ENCODE data around the gene CD247.
A peak's percentile ranks its signal among the peaks of the same experiment; 100 is the strongest.

The CD247 gene

DNA sequence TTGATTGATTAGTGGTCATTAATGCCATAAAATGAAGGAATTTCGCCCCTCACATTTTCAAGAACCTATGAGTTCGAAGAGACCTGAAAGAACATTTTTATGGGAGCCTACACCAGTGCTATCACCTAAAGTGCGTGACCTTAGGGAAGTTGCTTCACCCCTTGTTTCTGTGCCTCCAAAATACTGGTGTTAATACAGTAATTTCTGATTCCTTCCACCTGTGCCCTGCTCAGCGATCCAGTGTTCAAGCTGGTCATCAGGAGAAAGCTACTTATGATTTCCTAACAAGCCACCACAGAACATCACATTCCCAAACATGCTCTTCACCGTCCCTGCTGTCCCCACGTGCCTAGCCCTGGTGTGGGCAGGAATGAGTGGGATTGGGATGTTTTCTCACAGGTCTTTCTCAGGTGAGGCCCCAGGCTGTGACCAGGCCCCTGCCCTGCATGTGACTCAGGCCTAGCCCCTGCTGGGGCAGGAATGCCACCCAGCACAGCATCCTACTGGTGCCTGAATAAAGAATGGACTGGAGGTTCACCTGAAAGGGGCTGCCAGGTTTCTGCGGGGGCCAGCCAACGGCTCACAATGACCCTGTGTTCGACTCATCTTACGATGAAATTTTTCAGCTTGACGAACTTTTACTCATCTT is 60.3 kb downstream of the CD247 start:
- no peak for ATAC-seq

DNA sequence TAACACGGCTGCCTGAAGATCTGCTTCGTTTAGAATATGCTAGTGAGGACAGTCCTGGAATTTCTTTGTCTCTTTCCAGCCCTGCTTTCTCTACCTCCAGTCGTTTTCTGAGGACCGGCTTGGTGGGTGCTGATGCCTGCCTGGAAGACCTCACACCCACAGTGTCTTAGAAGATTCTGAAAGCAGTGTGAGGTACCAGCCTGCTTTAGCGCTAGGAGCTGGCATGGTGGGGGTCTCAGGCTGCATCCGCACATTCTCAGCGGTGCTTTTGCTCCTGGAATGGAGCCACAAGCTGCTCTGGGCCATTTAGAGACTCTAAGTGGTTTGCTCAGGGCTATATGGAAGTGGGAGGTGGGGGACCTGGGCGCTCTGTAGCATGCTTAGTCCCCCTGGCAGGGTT is 61.4 kb downstream of the CD247 start:
- no peak for ATAC-seq

DNA sequence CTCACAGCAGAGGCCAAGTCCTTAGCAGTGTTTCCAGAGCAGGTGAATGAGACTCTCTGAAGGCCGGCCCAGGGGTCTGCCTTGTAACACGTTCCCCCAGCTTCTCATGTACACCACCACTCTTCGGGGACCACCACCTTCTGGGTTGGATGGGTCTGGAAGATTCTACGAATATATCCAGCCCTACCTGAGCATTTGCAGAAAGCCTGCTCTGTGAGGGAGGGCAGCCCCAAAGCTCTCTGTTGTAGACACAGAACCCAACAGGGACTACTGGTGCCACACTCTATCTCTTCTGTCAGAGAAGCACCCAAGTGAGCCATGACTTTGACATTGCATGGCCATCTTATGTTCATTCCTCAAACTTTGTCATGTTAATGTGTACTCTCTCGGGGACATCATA is 61.8 kb downstream of the CD247 start:
- ATAC-seq, result no peak

DNA sequence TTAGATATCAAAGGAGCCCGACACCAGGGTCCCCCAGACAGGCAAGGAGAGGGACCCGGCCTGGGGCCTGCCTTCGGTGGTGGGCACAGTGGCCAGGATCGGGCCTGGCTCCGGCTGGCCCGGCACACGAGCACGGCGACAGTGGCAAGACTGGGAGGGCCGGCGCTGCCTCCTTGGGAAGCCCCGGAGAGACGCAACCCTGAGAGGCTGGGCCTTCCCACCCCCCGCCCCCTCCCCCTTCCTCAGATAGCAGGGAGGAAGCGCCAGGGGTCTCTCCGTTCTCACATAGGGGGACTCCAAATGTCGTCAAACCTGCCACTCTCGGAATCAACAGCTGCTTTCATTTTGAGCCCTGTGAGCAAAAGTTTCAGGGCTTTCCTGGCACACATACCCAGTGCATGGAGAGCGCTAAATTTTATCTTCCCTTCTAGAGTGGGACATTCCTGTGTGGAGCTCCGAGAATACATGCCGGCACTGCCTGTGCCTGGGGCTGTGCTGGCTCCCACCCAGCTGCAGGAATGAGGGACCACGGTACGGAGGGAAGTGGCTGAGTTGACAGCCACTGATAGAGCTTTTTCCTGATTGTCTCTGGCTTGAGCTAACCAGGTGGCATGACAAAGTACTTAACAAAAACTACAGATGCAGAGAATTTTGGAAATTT is 62.4 kb downstream of the CD247 start:
- peak; percentile 30 to 46 for ATAC-seq

DNA sequence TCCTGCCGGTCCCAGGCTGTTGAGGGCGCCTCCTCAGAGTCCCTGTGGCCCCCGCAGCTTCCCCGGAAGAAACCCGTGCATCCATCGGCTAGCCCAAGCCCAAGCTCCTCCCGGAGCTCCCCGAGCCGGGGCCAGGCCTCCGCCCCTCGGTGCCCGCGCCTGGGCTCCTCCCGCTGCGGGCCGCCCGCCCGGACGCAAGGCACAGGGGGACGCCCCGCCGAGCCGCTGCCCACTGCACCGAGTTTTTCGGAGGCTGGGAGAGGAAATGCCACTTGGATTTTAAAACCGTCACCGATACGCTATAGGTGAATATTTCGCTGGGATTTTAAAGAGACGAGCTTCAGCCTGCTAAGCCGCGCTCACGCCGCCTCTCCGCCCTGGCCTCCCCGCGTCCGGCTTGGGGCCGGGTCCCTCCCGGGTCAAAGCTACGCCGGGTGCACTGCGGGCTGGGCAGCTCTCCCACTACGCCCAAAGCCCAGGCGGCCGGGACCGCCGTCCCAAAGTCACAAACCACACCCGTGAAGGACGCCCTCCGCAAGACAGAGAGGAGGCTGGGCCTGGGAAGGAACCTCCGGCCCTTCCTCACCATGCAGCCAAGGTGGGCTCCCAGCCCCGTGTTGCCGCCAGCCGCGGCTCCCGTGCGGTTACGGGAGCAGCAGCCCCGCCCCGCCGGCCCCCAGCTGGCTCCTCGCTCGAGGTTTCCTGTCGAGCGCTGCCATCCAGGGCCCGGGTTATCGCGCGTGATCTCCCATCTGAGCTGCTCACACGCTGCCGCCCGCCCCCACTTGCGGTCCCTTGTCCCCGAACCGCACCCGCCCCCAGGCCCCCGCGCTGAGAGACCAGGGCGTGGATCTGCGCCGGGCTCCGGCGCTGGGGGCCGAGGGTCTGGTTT is 63.2 kb downstream of the CD247 start:
- ATAC-seq, result peak; percentile 57 to 63

DNA sequence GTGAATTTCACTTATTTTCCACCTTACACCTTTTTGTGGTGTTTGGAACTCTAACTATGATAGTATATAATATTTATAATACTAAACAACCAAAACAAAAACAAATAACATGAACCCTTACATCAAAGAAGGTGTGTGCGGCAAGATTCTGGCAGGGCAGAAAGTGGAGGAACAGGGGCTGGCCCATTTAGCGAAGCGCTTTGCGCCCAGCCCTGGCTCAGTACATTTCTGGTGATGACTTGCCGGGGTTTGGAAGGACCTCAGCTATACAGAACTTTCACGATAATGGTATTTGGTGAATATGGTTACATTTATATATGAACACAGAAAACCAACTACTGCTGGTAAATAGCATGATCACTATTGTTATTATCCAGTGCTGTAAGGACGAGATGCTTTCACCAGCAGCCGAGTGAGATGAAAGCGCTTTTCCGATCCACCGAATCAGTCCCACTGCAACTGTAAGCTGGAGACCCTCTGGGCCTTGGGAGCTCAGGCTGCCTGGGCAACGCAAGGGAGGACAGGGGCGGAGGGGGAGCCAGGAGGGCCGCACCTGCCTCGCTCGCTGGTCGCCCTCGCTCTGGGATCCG is 63.9 kb downstream of the CD247 start:
- ATAC-seq, result no peak

DNA sequence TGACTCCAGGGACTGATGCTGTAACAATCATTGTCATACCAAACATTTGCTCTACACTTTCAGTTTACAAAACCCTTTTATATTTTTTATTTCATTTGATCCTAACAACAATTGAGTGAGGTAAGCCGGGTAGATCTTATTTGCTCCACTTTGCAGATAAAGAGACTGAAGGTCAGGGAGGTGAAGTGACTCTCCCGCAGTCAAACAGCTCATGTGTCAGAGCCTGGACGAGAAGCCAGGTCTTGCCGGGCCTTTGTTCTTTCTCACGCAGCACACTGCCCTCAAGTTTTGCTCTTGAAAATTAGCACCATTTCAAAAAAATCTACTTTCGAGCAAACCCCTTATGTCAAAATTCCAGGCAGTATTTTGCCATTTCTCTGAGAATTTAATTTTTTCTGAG is 65.2 kb downstream of the CD247 start:
- ATAC-seq, result peak in 1 of 2 donors; percentile 15

DNA sequence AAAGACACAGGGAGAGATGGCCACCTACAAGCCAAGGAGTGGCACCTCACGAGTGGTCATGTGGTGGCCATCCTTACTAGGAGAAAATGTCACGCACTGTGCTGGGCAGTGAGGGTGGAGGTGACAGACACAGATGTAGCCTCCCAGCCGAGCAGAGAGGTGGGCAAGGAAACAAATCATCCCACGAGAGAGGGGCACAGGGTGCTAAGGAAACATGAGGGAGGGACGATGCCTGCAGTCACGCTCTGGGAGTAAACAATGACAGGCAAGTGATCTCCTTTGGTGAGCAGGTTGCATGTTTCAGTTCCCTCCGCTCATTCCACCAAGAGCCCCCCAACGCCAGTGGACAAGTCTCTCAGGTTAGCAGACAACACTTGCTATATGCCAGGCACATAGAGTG is 65.8 kb downstream of the CD247 start:
- no peak for ATAC-seq

DNA sequence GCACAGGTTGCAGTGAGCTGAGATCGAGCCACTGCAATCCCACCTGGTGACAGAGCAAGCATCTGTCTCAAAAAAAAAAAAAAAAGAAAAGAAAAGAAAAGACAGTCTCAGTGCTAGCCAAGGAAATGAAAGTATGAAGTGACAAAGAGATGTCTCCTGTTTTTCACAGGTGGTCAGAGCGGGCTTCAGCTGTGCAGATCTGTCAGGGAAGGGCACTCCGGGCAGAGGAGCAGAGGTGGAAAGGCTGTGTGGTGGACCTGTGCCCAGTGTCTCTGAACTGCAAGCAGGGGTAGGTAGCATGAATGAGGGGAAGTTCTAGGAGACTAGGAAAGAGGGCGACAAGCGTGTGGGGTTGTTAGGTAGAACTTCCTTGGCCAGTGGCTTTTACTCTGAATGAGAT is 67.5 kb downstream of the CD247 start:
- ATAC-seq, result no peak

DNA sequence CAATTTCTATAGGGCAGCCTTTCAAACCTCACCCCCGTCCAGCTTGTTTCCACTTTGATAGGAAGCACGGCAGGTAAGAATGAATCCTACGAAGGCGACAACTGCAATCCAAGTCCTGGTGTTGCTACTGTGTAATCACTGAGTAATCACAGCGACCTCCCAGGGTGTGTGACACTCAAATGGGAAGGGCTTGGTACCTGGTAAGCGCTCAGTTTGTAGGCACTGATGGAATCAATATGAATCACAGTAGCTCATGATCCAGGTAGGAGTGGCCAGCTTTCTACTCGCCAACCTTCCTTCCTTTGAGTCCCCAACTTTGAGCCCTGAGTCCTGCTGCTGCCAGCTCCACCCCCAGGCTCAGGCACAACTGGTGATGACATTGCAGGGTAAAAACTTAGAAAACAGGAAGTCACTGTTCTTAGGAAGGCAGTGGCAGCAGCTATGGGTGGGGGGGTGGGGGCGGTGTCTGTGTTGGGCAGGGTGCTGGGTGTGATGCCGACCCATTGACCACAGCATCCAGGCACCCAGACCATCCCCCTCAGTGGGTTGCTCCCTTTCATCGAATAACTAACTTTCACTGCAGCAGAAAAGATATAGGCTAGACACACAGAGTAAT is 70.7 kb downstream of the CD247 start:
- peak; percentile 82 to 85 for ATAC-seq

DNA sequence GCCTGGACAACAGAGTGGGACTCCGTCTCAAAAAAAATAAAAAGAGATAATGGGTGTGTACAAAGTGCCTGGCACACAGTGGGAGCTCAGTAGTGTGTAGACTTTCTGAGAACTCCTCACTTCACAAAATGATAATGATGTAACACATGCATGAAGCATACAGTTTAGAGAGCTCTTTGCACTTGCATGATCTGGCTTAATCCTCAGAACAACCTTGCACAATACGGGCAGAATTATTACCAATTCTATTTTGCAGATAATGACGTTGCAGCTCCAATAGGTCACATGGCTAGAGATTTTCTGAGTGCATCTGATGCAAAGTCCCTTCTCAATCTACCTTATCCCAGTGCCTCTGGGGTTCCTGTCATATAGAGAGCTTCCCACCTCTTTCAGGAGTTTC is 71.4 kb downstream of the CD247 start:
- ATAC-seq, result no peak

DNA sequence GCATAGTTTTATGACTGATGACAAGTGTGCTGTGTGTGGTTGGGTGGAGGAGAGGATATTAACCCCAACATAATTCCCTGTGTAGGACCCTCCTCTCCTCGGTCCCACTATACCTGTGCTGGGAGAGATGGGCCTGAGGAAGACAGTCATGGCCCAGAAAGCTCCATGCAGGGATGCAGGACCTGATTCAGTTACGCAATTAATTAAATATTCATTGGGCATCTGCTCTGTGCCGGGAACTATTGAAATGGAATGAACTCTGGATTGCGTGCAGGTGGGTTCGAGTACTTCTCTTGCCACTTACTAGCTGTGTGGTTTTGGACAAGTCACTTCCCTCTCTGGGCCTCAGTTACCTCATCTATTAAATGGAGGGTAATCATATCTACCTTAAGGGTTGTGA is 74.6 kb downstream of the CD247 start:
- no peak for ATAC-seq

DNA sequence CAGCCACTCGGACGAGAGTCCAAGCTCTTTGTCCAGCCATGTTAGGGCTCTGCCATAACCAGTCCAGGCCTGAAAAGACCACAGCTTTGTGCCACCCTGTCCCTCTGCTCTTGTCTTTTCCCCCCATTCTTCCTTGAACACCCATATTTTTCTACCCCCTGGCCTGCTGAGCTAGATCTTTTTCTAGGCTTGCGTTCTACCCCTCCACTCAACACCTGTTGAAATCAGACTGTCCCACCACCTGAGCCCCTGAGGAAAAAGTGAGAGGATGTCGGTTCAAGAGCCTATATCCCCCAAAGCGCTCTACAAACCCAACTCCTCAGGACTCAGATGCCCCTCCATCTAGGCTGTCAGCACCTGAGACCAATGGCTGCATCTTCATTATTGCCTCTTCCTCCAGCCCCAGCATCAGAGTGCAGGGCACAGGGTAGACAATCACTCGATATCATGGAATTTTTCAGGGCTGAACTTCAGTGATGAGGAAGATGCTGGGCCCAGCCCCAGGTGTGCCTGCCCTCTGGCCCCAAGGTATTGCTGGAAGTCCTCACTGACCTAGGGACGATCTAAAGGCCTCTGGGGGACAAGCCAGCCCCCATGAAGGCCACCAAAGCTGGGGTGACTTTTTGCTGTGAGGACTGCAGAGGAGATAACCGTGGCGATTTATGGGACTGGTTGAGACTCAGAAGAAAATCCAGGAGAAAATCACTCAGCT is 75.3 kb downstream of the CD247 start:
- ATAC-seq, result no peak

DNA sequence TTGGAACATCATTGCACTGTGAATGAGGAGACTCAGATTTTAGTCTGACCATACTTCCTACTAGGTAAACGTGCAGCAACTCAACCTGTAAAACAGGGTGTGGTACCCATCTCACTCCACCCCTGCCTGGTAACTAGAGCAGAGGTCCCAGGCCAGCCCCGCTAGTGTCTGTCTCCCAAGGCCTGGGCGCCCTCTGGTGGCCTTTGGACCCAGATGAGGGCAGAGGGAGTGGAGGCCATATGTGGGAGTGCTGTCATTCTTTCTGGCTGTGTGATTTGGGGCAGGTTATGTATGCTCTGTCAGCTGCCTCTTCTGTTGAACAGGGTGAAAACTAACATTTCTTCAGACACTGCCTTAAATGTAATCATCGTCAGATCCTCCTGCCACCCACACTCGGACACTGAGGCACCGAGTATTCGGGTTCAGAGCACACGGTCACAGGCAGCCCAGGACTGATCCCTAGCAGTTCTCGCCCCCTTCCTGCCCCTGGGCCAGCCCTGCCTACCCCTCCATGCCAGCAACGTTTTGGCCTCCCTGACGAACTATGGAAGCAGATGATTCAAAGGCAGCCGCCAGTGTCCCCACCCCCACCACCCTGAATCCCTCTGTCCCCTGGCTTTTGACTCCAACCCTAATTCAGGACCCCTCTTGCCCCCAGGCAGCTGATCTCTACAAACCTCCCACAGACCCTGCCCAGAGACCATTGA is 76.0 kb downstream of the CD247 start:
- peak; percentile 85 to 87 for ATAC-seq

DNA sequence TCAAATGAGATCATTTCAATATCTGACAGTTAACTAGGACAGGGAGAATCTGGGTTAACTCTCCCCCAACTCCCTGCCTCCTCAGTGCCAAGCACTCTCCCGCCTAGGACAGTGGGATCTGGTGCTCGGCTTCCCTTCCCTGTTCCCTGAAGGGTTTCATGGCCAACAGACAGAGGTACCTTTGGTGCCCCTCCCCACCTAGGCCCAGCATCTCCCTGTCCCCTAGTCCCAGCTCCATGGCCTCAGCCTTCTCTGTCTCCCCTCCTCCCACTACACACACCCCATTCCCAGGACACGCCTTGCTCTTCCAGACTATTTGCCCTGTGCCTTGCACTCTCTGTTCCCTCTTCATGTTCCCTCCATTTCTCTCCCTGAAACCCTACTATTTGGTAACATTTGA is 77.1 kb downstream of the CD247 start:
- no peak for ATAC-seq

DNA sequence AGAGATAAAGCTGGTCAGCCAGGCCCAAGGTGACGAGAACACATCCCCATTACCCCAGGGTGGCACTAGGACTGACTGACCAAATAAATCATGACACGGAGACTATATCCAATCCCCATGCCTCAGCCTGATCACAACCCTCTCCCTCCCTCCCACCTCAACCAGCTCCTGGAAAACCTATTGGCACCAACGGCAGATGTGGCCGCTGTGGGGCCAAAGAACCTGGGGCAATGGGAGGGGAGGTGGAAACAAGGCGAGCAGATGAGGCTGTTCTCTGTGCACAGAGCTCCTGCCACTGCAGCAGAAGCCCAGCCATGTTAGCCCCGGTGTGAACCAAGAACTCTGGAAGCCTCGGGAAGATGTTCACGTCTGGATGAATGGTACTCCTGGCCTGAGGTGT is 77.6 kb downstream of the CD247 start:
- no peak for ATAC-seq

DNA sequence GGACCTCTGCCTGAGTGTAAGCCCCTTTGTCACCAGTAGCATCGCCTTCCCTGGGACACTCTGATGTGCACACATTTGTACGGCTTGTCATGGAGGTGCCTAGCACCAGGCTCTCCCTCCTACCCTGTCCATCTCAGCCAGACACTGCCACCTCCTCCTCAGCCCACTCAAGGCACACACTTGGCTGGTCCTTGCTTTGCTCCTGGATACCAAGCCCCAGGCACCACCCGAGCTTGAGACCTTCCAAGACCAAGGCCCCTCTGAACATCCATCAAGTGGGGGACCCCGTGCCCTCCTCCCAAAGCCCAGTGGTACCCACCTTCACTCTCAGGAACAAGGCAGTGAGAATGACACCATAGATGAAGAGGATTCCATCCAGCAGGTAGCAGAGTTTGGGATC is 78.0 kb downstream of the CD247 start:
- no peak for ATAC-seq

DNA sequence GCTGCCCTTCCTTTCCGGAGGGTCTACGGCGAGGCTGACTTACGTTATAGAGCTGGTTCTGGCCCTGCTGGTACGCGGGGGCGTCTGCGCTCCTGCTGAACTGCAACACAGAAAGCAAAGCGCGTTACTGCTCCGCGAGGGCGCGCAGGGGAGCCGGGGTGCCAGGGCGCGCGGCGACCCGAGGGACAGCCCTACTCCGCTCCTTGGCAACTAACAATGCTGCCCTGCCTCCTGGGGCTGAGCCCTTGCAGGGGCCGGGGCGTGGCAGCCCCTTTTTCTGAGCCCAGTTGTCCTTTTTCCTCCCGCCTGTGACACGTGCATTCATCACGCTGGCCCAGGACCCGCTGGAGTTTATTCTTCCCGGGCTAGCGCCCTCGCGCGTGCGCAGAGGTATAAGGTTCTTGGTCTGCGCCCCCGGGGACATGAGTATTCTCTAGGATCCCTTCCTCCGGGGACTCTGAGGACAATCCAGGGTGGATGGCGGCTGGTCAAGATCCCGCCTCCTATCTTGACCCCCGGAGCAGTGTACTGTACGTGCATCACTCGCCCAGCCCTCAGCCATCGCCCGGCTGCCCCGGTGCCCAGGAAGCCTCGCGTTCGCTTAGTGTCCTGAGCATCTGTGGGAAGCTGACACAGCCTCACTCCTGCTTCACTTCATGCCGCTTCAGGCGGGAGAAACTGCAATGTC is 78.9 kb downstream of the CD247 start:
- ATAC-seq, result no peak

DNA sequence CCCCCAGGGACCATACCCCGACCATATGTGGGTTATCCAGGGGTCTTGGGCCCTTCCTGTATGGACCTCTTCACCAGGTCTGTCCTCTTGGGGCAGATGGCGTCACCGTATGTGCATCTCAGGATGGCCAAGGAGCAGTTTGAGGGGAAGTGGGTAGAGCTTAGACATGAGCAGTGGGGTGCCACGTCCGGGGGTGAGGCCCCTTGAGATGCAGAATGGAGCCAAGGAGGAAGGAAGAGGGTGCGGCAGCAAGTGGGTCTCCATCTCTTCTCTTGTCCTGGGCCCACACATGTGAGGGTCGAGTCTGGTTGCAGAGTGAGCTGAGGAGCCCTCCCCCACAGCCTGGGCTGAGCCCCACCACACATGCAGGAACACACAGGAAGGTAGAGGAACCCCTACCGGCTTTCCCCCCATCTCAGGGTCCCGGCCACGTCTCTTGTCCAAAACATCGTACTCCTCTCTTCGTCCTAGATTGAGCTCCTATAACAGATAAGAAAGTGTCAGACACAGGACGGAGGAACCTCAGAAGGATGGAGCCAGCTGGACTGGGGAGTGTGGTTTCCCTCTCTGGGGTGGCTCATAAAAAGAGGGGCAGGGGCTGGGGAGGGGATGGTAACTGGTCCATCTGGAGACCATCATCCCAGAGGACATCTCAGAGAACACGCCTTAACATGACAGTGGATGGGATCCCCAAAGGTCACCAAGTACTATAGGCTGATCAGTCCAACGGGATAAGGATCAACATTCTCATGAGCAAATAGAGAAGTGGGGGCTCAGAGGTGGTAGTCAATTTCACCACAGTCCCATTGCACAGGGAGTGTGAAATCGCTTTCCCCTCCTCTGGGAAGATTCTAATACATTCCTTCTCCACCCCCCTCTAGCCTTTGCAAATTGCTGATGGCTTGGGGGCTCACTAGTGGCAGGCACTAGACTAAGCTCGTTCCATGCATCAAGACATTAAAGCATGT is 79.9 kb downstream of the CD247 start:
- no peak for ATAC-seq

DNA sequence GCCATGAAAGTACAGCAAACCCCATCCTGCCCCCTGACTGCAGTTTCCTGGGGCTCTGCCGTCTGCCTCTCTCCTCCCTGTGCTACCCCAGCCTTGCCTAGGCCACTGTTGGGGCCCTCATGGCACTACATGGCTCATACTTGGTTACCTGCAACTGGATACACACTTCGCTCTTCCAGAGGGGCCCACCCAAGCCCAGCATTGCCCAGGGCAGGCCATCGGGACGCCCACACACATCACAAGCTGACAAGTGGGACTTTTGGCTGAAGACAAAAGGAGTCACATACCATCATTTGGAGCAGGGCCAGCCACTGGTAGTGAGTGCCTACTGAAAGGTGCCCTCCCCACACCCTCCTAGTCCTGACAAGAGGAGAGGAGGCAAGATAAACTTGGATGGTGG is 82.8 kb downstream of the CD247 start:
- ATAC-seq, result no peak
